Activated T-cell treated with anti-CD3 and anti-CD28 coated beads for 1 hour (primary cell): ENCODE results near the gene SCGB1D1.

Experiments used
- DNase-seq: peaks from one replicate; pipeline ENCODE4 v3.0.0-alpha.2; 2020; ENCODE audit warnings: low read depth

The SCGB1D1 gene

DNA sequence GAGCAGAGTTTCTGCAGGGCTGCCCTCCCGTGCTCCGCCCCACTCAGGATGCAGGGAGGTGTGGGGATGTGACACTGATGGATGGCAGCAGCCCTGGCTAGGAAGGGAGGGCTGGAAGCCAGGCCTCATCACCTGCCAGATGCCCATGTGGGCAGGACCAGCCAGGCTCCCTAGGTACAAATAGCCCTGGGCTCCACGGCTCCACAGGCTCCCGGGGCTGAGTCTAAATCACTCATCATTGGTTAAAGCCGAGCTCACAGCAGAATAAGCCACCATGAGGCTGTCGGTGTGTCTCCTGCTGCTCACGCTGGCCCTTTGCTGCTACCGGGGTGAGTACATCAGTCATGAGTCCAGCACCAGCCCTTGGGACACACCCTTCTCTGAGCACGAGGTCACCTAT is at the start of gene SCGB1D1:
Gene SCGB1D1, plus strand, starts transcription at position 206 of the 400 bp plus-strand sequence. Its CDS starts 69 bp downstream, at position 275.
- DNase-seq: no peak

DNA sequence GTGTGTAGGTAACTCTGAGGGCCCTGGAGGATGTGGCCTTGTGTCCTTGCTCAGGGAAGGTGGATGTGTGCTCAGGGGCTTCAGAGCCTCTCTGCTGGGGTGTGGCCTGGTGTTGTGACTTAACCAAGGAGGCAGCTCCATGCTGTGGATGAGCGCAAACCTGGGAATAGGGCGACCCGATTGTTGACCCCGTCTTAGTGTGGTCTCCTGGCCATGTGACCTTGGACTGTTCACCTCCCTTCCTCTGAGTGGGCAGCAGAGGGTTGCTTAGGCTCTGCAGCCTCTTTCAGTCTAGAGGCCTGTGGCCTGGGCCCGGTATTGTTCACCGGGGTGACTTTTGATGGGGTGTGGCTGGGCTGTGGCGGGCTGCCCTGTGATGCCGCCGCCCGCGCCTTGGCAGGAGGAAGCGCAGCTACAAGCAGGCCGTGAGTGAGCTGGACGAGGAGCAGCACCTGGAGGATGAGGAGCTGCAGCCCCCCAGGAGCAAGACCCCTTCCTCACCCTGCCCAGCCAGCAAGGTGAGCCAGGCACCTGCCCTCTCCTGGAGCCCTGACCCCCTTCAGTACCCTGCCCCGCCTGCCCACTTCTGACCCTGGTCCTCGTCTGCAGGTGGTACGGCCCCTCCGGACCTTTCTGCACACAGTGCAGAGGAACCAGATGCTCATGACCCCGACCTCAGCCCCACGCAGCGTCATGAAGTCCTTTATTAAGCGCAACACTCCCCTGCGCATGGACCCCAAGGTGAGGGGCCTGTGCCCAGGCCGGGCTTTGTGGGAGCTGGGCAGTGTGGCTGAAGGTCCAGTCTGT is 49.5 kb upstream of the SCGB1D1 start:
- no peak for DNase-seq

GRCh38 chr11:62141111-62142042 is 48.6 kb upstream of the SCGB1D1 start:
- DNase-seq: no peak

DNA sequence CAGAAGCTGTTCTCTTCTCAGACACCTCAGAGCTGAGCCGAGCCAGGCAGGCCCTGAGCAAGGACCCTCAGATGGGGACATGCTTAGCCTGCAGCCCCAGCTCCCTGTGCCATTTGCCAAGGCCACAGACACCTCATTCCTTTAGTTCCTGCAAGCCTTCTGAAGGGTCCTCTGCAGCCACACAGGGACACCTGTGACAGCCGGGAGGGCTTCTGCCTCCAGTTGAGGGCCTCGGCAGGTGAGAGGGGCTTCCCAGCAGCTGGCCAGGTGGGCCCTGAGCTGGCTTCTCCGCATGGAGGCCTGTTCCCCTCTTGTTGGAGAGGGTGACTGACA is 48.0 kb upstream of the SCGB1D1 start:
- DNase-seq: no peak

DNA sequence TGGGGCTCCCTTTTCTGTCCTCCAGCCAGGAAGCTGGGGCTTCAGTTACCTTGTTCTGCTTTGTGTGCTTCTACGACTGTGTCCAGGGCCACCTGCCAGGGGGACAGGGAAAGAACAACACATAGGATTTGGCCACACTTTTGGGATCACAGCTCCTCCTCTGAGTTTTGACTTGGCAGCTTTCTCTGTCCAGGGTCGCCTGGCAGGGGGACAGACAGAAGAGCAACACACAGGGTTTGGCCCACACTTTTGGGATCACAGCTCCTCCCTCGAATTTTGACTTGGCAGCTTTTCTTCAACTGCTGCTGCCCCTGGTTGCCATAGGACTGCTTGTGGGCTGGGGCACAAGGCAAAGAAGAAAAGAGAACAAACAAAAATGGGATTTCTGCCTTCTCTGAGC is 47.1 kb upstream of the SCGB1D1 start:
- no peak for DNase-seq

GRCh38 chr11:62143727-62144126 is 46.3 kb upstream of the SCGB1D1 start:
- DNase-seq: no peak

- no peak for DNase-seq
These were observed 45.3 kb upstream of the SCGB1D1 start for GRCh38 chr11:62144641-62145255.

DNA sequence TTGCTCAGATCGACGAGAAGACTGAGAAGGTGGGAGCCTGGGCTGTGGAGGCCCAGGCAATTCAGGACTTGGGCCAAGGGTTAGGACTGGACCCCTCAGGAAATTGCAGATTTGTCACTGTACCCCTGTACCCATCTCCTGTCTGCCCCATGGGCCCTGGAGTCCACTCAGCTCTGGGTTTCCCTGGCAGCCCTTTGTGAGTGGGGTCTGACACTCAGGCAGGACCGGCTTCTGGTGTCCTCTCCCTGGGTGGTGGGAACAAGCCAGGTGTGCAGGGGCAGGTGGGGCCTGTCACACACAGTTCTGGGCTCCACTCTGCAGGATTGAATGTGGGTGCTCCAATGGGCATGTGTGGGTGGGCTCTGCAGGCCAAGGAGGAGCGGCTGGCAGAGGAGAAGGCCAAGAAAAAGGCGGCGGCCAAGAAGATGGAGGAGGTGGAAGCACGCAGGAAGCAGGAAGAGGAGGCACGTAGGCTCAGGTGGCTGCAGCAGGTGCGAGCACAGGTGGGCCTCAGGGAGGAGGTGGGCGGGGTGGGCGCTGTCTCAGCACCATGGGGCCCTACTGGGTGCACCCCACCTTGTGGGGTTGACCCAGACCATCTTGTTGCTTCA is 44.6 kb upstream of the SCGB1D1 start:
- DNase-seq: no peak

DNA sequence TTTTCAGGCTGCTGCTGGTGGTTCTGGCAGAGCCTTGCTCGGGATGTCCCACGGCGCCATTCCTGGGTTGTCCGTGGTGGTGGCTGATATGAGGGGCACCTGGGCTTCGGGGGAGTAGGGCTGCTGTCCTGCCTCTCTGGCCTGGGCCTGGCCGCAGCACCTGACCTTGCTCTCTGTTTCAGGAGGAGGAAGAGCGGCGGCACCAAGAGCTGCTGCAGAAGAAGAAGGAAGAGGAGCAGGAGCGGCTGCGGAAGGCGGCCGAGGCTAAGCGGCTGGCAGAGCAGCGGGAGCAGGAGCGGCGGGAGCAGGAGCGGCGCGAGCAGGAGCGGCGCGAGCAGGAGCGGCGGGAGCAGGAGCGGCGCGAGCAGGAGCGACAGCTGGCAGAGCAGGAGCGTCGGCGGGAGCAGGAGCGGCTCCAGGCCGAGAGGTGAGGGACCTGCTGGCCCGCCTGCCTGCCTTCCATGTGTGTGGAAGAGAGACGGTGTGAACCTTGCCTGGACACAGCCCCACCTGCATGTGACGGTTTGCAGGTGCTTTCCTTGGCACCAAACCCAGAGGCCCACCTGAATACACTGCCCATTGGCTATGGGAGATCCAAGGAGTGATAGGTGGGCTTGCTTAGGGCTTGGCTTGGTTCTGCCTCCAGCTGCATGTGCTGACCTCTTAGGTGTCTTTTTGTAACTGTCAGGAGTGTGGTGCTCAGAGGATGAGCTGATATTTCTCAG is 43.4 kb upstream of the SCGB1D1 start:
- DNase-seq: no peak

DNA sequence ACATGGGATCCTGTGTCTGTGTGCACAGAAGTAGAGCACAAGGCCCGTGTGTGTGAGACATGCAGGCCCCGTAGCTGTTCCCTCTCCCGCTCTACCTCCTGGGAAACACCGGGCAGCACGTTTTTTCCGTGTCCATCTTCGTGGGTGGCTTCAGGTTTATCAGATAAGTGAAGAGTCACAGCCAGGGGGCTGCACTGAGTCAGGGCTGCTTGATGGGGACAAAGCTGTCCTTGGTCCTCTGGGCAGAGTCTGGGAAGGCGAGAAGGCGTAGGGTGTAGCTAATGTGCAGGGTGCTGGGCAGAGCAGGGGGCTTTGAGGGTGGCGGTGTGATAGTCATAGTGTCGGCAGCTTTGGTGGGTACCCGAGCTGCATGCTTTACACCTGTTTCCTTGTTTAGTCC is 42.5 kb upstream of the SCGB1D1 start:
- DNase-seq: no peak

DNA sequence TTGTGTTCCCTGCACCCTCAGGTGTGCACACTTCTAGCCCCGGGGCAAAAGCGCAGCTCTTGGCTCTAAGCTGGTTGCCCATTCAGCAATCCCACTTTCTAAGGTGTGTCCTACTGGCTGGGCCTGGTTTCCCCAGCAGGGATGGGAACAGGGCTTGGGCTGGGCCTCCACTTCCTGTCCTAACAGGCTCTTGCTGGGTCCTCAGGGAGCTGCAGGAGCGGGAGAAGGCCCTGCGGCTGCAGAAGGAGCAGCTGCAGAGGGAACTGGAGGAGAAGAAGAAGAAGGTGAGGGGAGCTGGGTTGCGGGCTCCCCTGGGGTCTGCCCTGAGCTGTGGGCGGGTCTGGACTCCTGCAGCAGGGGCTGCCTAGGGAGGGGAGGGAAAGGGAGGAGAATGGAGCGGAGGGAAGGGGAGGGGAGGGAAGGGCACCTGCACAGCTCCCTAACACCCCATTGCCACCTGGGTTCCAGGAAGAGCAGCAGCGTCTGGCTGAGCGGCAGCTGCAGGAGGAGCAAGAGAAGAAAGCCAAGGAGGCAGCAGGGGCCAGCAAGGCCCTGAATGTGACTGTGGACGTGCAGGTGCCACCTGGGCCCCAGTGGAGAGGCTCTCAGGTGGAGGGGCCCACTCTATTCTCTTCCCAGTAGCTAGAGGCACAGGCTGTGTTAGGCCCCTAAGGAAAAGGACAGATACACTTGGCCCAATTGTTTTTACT is 41.6 kb upstream of the SCGB1D1 start:
- no peak for DNase-seq

DNA sequence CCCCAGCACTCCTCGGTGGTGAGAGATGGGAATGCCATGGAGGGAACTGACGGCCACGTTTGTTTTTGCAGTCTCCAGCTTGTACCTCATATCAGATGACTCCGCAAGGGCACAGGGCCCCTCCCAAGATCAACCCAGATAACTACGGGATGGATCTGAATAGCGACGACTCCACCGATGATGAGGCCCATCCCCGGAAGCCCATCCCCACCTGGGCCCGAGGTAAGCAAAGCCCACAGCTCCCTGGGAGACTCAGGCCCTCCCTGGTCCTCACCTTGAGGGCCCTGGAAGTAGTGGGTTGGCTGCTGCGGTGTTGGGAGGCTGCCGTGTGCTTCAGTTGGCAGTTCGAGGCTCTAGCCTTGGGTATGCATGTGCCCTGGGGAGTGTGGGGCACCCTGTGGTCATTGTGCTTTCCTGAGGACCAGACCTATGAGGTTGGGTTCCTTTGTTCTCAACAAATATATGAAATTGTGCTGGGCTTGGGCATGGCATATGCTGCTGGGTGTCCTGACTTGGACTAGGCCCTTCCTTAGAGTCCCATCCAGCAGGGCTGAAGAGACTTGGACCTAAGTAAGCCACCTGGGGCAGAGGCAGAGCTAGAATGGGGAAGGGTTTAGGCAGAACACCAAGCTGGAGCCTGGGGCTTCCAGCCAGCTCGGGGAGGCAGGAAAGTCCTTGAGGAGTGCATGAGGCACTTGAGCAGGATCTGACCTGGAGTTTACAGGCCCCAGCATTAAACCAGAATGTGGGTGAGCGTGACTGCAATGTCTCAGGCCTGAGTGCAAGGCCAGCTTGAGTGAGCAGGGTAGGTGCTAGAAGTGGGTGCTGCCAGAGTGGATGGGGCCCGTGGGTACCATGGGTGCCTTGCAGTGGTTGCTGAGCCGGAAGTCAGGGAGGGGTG is 39.8 kb upstream of the SCGB1D1 start:
- DNase-seq: no peak

GRCh38 chr11:62150887-62151736 is 38.9 kb upstream of the SCGB1D1 start:
- no peak for DNase-seq

- no peak for DNase-seq
These were observed 38.3 kb upstream of the SCGB1D1 start for GRCh38 chr11:62151737-62152102.

GRCh38 chr11:62152245-62153086 is 37.5 kb upstream of the SCGB1D1 start:
- no peak for DNase-seq

DNA sequence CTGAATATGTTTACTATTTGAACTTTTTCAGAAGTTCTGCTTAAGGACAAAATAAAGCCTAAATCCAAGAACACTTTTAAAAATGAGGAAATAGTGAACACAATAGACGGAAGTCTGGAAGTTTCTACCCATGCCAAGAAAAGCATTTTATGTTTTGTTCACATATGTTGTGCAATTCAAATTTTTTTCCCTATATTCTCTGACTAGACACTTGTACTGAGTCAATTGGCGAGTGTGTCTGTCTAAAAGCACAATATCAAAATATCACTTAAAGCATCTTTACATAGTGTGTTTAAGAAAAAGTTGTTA is 37.0 kb upstream of the SCGB1D1 start:
- no peak for DNase-seq

DNA sequence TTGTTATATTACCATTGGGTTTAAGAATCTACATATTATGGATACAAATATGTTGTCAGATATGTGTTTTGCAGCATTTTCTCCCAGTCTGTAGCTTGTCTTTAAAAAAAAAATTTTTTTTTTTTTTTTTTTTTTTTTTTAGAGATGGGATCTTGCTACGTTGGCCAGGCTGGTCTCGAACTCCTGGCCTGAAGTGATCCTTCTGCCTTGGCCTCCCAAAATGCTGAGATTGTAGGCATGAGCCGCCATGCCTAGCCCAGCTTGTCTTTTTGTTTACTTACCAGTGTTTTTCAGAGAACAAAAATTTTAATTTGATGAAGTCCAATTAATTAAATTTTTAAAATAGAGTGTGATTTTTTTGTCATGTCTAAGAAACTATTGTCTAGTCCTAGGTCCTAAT is 36.4 kb upstream of the SCGB1D1 start:
- no peak for DNase-seq

DNA sequence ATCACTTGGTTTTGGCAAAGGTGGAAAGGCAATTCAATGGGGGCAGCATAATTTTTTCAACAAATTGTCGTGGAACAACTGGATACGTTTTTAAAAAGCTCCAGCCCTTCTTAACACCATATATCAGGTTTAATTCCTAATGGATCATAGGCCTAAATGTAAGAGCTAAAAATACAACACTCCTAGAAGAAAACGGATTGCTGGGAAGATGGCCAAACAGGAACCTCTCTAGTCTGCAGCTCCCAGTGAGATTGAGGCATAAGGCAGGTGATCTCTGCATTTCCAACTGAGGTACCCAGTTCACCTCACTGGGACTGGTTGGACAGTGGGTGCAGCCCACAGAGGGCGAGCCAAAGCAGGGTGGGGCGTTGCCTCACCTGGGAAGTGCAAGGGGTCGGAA is 32.4 kb upstream of the SCGB1D1 start:
- no peak for DNase-seq
